ENCODE data around the gene SIAH1.

DNA sequence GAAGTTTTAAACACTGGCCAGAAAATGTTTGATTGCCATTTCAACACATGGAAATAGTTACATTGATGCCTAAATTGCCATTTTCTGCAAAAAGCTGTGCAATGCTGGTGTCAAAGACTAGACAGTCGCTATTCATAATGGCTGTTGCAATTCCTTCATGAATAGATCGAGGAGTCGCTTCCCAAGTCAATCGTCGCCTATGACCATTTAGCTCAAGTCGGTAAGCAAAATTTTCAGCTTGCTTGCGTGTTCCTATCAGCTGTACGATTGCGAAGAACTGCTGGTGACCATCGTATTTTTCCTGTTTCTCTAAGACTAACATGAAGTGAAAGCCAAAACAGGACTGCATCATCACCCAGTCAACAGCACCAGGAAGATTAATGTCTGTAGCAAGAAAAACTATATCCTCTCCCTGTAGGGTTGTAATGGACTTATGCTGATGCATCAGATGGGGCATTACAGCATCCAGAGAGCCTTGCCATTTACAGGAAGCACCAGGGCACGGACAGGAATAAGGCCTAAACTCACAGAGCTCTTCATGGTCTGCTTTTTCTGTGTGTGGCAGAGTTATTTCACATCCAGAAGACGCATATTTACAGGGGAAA is 23.6 kb downstream of the SIAH1 start:
- TF ChIP-seq, protein P1, sequence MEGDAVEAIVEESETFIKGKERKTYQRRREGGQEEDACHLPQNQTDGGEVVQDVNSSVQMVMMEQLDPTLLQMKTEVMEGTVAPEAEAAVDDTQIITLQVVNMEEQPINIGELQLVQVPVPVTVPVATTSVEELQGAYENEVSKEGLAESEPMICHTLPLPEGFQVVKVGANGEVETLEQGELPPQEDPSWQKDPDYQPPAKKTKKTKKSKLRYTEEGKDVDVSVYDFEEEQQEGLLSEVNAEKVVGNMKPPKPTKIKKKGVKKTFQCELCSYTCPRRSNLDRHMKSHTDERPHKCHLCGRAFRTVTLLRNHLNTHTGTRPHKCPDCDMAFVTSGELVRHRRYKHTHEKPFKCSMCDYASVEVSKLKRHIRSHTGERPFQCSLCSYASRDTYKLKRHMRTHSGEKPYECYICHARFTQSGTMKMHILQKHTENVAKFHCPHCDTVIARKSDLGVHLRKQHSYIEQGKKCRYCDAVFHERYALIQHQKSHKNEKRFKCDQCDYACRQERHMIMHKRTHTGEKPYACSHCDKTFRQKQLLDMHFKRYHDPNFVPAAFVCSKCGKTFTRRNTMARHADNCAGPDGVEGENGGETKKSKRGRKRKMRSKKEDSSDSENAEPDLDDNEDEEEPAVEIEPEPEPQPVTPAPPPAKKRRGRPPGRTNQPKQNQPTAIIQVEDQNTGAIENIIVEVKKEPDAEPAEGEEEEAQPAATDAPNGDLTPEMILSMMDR (IDR thresholded peaks at IDR 0.05 in 2 of 3, conservative IDR thresholded peaks at IDR 0.05 in 1 of 3; ENCODE audit: borderline replicate concordance in 1 of 3, insufficient read depth in 1 of 3, low read depth in 2 of 3, low read length in 2 of 3), result no peak
- no peak for TF ChIP-seq POLR2AphosphoS5 (IDR thresholded peaks at IDR 0.05; ENCODE audit: low read depth, low read length)
- TF ChIP-seq, protein P2, sequence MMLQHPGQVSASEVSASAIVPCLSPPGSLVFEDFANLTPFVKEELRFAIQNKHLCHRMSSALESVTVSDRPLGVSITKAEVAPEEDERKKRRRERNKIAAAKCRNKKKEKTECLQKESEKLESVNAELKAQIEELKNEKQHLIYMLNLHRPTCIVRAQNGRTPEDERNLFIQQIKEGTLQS (IDR thresholded peaks at IDR 0.05), result no peak
- no peak for TF ChIP-seq POLR2A (IDR thresholded peaks at IDR 0.05; ENCODE audit: borderline replicate concordance, extremely low read depth, insufficient read depth, insufficient read length)
- no peak for TF ChIP-seq EZH2 (IDR thresholded peaks at IDR 0.05)
- no peak for TF ChIP-seq RAD21 (IDR thresholded peaks at IDR 0.05; ENCODE audit: low read depth)
- TF ChIP-seq, protein P3, sequence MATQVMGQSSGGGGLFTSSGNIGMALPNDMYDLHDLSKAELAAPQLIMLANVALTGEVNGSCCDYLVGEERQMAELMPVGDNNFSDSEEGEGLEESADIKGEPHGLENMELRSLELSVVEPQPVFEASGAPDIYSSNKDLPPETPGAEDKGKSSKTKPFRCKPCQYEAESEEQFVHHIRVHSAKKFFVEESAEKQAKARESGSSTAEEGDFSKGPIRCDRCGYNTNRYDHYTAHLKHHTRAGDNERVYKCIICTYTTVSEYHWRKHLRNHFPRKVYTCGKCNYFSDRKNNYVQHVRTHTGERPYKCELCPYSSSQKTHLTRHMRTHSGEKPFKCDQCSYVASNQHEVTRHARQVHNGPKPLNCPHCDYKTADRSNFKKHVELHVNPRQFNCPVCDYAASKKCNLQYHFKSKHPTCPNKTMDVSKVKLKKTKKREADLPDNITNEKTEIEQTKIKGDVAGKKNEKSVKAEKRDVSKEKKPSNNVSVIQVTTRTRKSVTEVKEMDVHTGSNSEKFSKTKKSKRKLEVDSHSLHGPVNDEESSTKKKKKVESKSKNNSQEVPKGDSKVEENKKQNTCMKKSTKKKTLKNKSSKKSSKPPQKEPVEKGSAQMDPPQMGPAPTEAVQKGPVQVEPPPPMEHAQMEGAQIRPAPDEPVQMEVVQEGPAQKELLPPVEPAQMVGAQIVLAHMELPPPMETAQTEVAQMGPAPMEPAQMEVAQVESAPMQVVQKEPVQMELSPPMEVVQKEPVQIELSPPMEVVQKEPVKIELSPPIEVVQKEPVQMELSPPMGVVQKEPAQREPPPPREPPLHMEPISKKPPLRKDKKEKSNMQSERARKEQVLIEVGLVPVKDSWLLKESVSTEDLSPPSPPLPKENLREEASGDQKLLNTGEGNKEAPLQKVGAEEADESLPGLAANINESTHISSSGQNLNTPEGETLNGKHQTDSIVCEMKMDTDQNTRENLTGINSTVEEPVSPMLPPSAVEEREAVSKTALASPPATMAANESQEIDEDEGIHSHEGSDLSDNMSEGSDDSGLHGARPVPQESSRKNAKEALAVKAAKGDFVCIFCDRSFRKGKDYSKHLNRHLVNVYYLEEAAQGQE (IDR thresholded peaks at IDR 0.05; ENCODE audit: low read depth), result no peak
- TF ChIP-seq TCF7L2 (IDR thresholded peaks at IDR 0.05; ENCODE audit: borderline replicate concordance, extremely low read depth, insufficient read depth, insufficient read length), result no peak
- no peak for TF ChIP-seq EZH2phosphoT487 (IDR thresholded peaks at IDR 0.05; ENCODE audit: borderline replicate concordance)
- TF ChIP-seq YY1 (IDR thresholded peaks at IDR 0.05; ENCODE audit: extremely low read depth, insufficient replicate concordance, low read depth, low read length), result no peak
- no peak for TF ChIP-seq ZFX (IDR thresholded peaks at IDR 0.05)
- no peak for TF ChIP-seq SRF (IDR thresholded peaks at IDR 0.05; ENCODE audit: low read depth)
- TF ChIP-seq, protein P4, sequence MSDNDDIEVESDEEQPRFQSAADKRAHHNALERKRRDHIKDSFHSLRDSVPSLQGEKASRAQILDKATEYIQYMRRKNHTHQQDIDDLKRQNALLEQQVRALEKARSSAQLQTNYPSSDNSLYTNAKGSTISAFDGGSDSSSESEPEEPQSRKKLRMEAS (IDR thresholded peaks at IDR 0.05), result no peak
- no peak for TF ChIP-seq EGR1 (IDR thresholded peaks at IDR 0.05; ENCODE audit: low read depth)
